GM21526 (cell line): Measurements from ENCODE around the gene CPED1.

Source experiments
- ATAC-seq: cut with Tn5 transposase; IDR thresholded peaks from one replicate; pipeline ENCODE4 v1.9.1; 2021; ENCODE audit warnings: moderate library complexity; ENCODE audit not compliant: unreplicated experiment, low FRiP score

The CPED1 gene

GRCh38 chr7:120988591-120989256, at the start of gene CPED1:
TSS of gene CPED1 (plus strand) at chr7:120988711. CDS start at chr7:120989622, 911 bp downstream.
- peak; percentile 50 for ATAC-seq

GRCh38 chr7:120939345-120939744, 49.2 kb upstream of the CPED1 start:
- no peak for ATAC-seq

GRCh38 chr7:120941064-120941463, 47.4 kb upstream of the CPED1 start:
- no peak for ATAC-seq

GRCh38 chr7:120941856-120942255, 46.7 kb upstream of the CPED1 start:
- no peak for ATAC-seq

GRCh38 chr7:120942861-120943260, 45.6 kb upstream of the CPED1 start:
- ATAC-seq: no peak

GRCh38 chr7:120944826-120945562, 43.5 kb upstream of the CPED1 start:
- no peak for ATAC-seq

- ATAC-seq: no peak
Measured at GRCh38 chr7:120947980-120948379, 40.5 kb upstream of the CPED1 start.

- ATAC-seq: no peak
Measured at GRCh38 chr7:120949393-120949911, 39.1 kb upstream of the CPED1 start.

- ATAC-seq: no peak
Measured at GRCh38 chr7:120949998-120950538, 38.4 kb upstream of the CPED1 start.

- ATAC-seq: peak; percentile 97
Measured at GRCh38 chr7:120950539-120951308, 37.8 kb upstream of the CPED1 start, which contains the start of gene ING3. TSS of gene ING3 (plus strand) at chr7:120950777. CDS start at chr7:120950897, 120 bp downstream.

- ATAC-seq: no peak
Measured at GRCh38 chr7:120951309-120951699, 37.2 kb upstream of the CPED1 start.

- ATAC-seq: no peak
Measured at GRCh38 chr7:120951826-120952225, 36.7 kb upstream of the CPED1 start.

GRCh38 chr7:120955577-120956149, 32.8 kb upstream of the CPED1 start:
- no peak for ATAC-seq

- no peak for ATAC-seq
Measured at GRCh38 chr7:120959929-120960484, 28.5 kb upstream of the CPED1 start.

- no peak for ATAC-seq
Measured at GRCh38 chr7:120960714-120961113, 27.8 kb upstream of the CPED1 start.

- ATAC-seq: no peak
Measured at GRCh38 chr7:120961638-120962173, 26.8 kb upstream of the CPED1 start.

GRCh38 chr7:120964088-120964487, 24.4 kb upstream of the CPED1 start:
- no peak for ATAC-seq

GRCh38 chr7:120966961-120967360, 21.6 kb upstream of the CPED1 start:
- ATAC-seq: no peak

GRCh38 chr7:120973849-120974248, 14.7 kb upstream of the CPED1 start:
- ATAC-seq: no peak
